ENCODE results near the gene TBC1D30. TPM values are rescaled to one million over a fixed set of nuclear protein-coding genes. Genes with fewer than 3 reads are reported as not detected.

TBC1D30 gene
- total RNA-seq, 1 experiment from 2014 or later, result 8.9 TPM

DNA sequence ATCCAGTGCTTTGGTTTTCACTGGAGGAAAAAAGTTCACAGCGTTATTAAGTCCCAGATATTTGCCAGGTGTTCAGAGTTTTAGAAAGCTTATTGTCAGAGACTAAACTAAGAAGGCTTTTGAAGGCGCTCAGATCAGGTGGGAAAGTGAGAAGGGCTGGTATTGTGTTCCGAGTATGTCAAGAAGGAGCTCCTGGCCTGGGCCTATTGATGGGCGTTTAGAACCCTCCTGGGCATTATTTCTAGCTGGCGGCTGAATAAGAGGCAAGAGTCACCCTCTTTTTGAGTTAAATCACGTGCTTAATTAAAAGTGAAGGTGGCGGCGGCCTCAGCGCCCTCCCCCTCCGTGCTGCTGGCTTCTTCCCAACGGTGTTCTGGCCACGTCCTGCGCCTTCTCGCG lies 44.3 kb upstream of the TBC1D30 start:
- no peaks in the 10 kb centered on the region for H3K9me3 ChIP-seq (ENCODE audit: control insufficient read depth, insufficient read depth, low read depth, low read length)
- H3K27me3 ChIP-seq (ENCODE audit: control insufficient read depth, insufficient read depth, low read length), result peaks cover 22% of the 10 kb centered on the region
- no peaks in the 10 kb centered on the region; the same call in 1 of the 2 replicates for H3K4me1 ChIP-seq (ENCODE audit: control insufficient read depth, insufficient read depth, low read length)
- POLR2A ChIA-PET, result no interaction called here
- DNase-seq (ENCODE audit: low read depth, low spot score) (no peak), ATAC-seq (peak; percentile 40; the same call in 1 of the 2 replicates)
- BruUV-seq (replicated peaks), result no TSS peak
- H3K36me3 ChIP-seq (ENCODE audit: control insufficient read depth, insufficient read depth, low read length), result no peaks in the 10 kb centered on the region; the same call in 1 of the 2 replicates
- no peak for TF ChIP-seq TCF7L2 (IDR thresholded peaks at IDR 0.05; ENCODE audit: low read depth, low read length)
- TF ChIP-seq, protein P1, sequence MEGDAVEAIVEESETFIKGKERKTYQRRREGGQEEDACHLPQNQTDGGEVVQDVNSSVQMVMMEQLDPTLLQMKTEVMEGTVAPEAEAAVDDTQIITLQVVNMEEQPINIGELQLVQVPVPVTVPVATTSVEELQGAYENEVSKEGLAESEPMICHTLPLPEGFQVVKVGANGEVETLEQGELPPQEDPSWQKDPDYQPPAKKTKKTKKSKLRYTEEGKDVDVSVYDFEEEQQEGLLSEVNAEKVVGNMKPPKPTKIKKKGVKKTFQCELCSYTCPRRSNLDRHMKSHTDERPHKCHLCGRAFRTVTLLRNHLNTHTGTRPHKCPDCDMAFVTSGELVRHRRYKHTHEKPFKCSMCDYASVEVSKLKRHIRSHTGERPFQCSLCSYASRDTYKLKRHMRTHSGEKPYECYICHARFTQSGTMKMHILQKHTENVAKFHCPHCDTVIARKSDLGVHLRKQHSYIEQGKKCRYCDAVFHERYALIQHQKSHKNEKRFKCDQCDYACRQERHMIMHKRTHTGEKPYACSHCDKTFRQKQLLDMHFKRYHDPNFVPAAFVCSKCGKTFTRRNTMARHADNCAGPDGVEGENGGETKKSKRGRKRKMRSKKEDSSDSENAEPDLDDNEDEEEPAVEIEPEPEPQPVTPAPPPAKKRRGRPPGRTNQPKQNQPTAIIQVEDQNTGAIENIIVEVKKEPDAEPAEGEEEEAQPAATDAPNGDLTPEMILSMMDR (IDR thresholded peaks at IDR 0.05), result no peak
- no peak for TF ChIP-seq POLR2AphosphoS5 (IDR thresholded peaks at IDR 0.05; ENCODE audit: low read depth, low read length)
- no peak for TF ChIP-seq SIN3A (IDR thresholded peaks at IDR 0.05; ENCODE audit: borderline replicate concordance, insufficient read depth, low read depth, low read length)
- TF ChIP-seq, protein P2, sequence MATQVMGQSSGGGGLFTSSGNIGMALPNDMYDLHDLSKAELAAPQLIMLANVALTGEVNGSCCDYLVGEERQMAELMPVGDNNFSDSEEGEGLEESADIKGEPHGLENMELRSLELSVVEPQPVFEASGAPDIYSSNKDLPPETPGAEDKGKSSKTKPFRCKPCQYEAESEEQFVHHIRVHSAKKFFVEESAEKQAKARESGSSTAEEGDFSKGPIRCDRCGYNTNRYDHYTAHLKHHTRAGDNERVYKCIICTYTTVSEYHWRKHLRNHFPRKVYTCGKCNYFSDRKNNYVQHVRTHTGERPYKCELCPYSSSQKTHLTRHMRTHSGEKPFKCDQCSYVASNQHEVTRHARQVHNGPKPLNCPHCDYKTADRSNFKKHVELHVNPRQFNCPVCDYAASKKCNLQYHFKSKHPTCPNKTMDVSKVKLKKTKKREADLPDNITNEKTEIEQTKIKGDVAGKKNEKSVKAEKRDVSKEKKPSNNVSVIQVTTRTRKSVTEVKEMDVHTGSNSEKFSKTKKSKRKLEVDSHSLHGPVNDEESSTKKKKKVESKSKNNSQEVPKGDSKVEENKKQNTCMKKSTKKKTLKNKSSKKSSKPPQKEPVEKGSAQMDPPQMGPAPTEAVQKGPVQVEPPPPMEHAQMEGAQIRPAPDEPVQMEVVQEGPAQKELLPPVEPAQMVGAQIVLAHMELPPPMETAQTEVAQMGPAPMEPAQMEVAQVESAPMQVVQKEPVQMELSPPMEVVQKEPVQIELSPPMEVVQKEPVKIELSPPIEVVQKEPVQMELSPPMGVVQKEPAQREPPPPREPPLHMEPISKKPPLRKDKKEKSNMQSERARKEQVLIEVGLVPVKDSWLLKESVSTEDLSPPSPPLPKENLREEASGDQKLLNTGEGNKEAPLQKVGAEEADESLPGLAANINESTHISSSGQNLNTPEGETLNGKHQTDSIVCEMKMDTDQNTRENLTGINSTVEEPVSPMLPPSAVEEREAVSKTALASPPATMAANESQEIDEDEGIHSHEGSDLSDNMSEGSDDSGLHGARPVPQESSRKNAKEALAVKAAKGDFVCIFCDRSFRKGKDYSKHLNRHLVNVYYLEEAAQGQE (IDR thresholded peaks at IDR 0.05; ENCODE audit: insufficient read depth in 1 of 2, low read depth in 2 of 2, low read length in 1 of 2), result no peak
- CTCF ChIA-PET, result interaction anchor here (0.6 to 1.2 kb wide), 2 partner anchors 16 to 31 kb away, joined by 4 to 6 read pairs; no protein-coding TSS in a partner anchor
- peak overlapping the region; percentile 45 to 73 for H3K4me3 ChIP-seq (ENCODE audit: low read depth in 2 of 2, low read length in 2 of 2)
- in situ Hi-C loops (cut with HindIII; ENCODE audit: low pct_unique_long_range_greater_than_20kb, low sequenced_read_pairs) (no loop called here), intact Hi-C loops (cut with micrococcal nuclease; ENCODE audit: unreplicated experiment) (no loop called here)
- H3K27ac ChIP-seq (ENCODE audit: low read length), result peak overlapping the region; percentile 29; the same call in 1 of the 2 replicates

DNA sequence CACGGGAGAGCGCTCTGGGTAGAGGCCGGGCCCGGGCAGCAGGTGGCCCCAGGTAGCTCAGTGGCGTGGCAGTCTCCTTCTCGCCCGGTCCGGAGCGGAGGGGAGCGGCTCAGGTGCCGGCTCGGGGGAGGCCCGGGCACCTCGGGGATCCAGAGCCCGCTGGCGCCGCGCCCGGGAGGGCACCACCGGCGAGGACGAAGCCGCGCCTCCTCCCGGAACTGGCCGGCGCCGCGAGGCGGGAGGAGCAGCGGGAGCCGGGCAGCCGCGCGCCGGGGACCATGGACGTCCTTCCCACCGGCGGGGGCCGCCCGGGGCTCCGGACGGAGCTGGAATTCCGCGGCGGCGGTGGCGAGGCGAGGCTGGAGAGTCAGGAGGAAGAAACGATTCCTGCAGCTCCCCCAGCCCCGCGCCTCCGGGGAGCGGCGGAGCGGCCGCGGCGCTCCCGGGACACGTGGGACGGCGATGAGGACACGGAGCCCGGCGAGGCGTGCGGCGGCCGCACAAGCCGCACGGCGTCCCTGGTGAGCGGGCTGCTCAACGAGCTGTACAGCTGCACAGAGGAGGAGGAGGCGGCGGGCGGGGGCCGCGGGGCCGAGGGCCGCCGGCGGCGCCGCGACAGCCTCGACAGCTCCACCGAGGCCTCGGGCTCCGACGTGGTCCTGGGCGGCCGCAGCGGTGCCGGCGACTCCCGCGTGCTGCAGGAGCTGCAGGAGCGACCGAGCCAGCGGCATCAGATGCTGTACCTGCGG lies 43.7 kb upstream of the TBC1D30 start:
- H3K27ac ChIP-seq (ENCODE audit: low read length), result no peak overlapping the region
- POLR2A ChIA-PET, result no interaction called here
- intact Hi-C loops (cut with micrococcal nuclease; ENCODE audit: unreplicated experiment), result no loop called here

More for the DNA sequence above, 43.7 kb upstream of the TBC1D30 start:
- DNase-seq (ENCODE audit: low read depth, low spot score) (no peak), ATAC-seq (peak; percentile 87)
- H3K4me1 ChIP-seq (ENCODE audit: control insufficient read depth, insufficient read depth, low read length), result no peaks in the 10 kb centered on the region; the same call in 1 of the 2 replicates
- no peak for TF ChIP-seq TCF7L2 (IDR thresholded peaks at IDR 0.05; ENCODE audit: low read depth, low read length)
- TF ChIP-seq, protein P1 (IDR thresholded peaks at IDR 0.05), result peak; percentile 11
- TF ChIP-seq POLR2AphosphoS5 (IDR thresholded peaks at IDR 0.05; ENCODE audit: low read depth, low read length), result no peak
- H3K27me3 ChIP-seq (ENCODE audit: control insufficient read depth, insufficient read depth, low read length), result peaks cover 22% of the 10 kb centered on the region
- peak overlapping the region; percentile 45 to 73 for H3K4me3 ChIP-seq (ENCODE audit: low read depth in 2 of 2, low read length in 2 of 2)
- in situ Hi-C loops (cut with HindIII; ENCODE audit: low pct_unique_long_range_greater_than_20kb, low sequenced_read_pairs), result no loop called here
- no peaks in the 10 kb centered on the region; the same call in 1 of the 2 replicates for H3K36me3 ChIP-seq (ENCODE audit: control insufficient read depth, insufficient read depth, low read length)
- no TSS peak for BruUV-seq (replicated peaks)
- H3K9me3 ChIP-seq (ENCODE audit: control insufficient read depth, insufficient read depth, low read depth, low read length), result no peaks in the 10 kb centered on the region
- CTCF ChIA-PET, result interaction anchor here (0.6 to 1.2 kb wide), 2 partner anchors 15 to 30 kb away, joined by 4 to 6 read pairs; no protein-coding TSS in a partner anchor

Data from Panc1 (cell line).